Neural cell (in vitro differentiated cells): ENCODE results near the gene TM7SF2. TPM values are rescaled to one million over a fixed set of nuclear protein-coding genes. Genes with fewer than 3 reads are reported as not detected.

Experiments
- H2AFZ ChIP-seq: fragments of 200-600, 300-800 bp; sonication (generic), shearing (Covaris generic); 2 replicates; pipeline ENCODE4 v1.6.0; 2014; ENCODE audit warnings: low read depth, mild to moderate bottlenecking, antibody characterized with exemption, low read length, moderate library complexity
- H3F3A ChIP-seq: fragments of 200-600 bp; shearing (Covaris generic); 2 replicates; pipeline ENCODE4 v1.6.1; 2016; ENCODE audit warnings: mild to moderate bottlenecking, moderate library complexity, mixed read lengths, antibody characterized with exemption, low read length; ENCODE audit not compliant: insufficient read depth, poor library complexity, severe bottlenecking
- H3K27ac ChIP-seq: fragments of 200-600, 300-800 bp; sonication (generic), shearing (Covaris generic); 2 replicates; pipeline ENCODE4 v1.5.1; 2014; ENCODE audit warnings: mild to moderate bottlenecking, low read length, moderate library complexity
- H3K27me3 ChIP-seq: fragments of 300-800, 200-600 bp; sonication (generic), shearing (Covaris generic); 2 replicates; pipeline ENCODE4 v1.6.0; 2014; ENCODE audit warnings: mild to moderate bottlenecking, low read depth, low read length, moderate library complexity; ENCODE audit not compliant: insufficient read depth
- H3K36me3 ChIP-seq: fragments of 300-800, 200-600 bp; sonication (generic), shearing (Covaris generic); 2 replicates; pipeline ENCODE4 v1.5.1; 2014; ENCODE audit warnings: mild to moderate bottlenecking, antibody characterized with exemption, low read length, moderate library complexity; ENCODE audit not compliant: insufficient read depth
- H3K4me2 ChIP-seq: fragments of 300-800, 200-600 bp; sonication (generic), shearing (Covaris generic); 2 replicates; pipeline ENCODE4 v1.6.0; 2014; ENCODE audit warnings: mild to moderate bottlenecking, low read length
- H3K4me3 ChIP-seq: fragments of 300-800, 200-600 bp; sonication (generic), shearing (Covaris generic); 2 replicates; pipeline ENCODE4 v1.5.1; 2014; ENCODE audit warnings: mild to moderate bottlenecking, low read length, moderate library complexity
- H3K79me2 ChIP-seq: fragments of 200-600 bp; shearing (Covaris generic); replicated peaks from 2 replicates; pipeline ENCODE4 v1.6.0; 2014; ENCODE audit warnings: mild to moderate bottlenecking, low read length, moderate library complexity; ENCODE audit not compliant: insufficient read depth
- H3K9ac ChIP-seq: fragments of 300-800, 200-600 bp; sonication (generic), shearing (Covaris generic); 2 replicates; pipeline ENCODE4 v1.6.1; 2016; ENCODE audit warnings: mild to moderate bottlenecking, low read length, mixed read lengths
- H3K9me2 ChIP-seq: fragments of 200-600 bp; shearing (Covaris generic); 2 replicates; pipeline ENCODE4 v1.6.1; 2016; ENCODE audit warnings: mild to moderate bottlenecking, low read length, mixed read lengths; ENCODE audit not compliant: insufficient read depth
- H3K9me3 ChIP-seq: fragments of 200-600, 300-800 bp; sonication (generic), shearing (Covaris generic); 2 replicates; pipeline ENCODE4 v1.6.1; 2016; ENCODE audit warnings: mild to moderate bottlenecking, mixed run types, low read length, moderate library complexity, mixed read lengths
- H4K20me1 ChIP-seq: fragments of 200-600 bp; shearing (Covaris generic); 2 replicates; pipeline ENCODE4 v1.6.1; 2016; ENCODE audit warnings: mild to moderate bottlenecking, mixed run types; ENCODE audit not compliant: insufficient read depth
- CTCF ChIP-seq: fragments of 450-650 bp; IDR thresholded peaks from 2 replicates; pipeline ENCODE4 v1.5.1; 2014; ENCODE audit warnings: antibody characterized with exemption, mild to moderate bottlenecking, moderate library complexity; ENCODE audit not compliant: poor library complexity, severe bottlenecking
- EP300 ChIP-seq: fragments of 450-650 bp; conservative IDR thresholded peaks from 2 replicates; pipeline ENCODE4 v1.6.1; 2014; ENCODE audit warnings: antibody characterized with exemption, mild to moderate bottlenecking, moderate library complexity; ENCODE audit not compliant: poor library complexity, severe bottlenecking
- EZH2 ChIP-seq: fragments of 200-600, 300-800 bp; shearing (Covaris generic), sonication (generic); IDR thresholded peaks from 2 replicates; pipeline ENCODE4 v1.6.1; 2014; ENCODE audit warnings: antibody characterized with exemption, low read length, borderline replicate concordance, mild to moderate bottlenecking; ENCODE audit not compliant: insufficient read depth, poor library complexity, severe bottlenecking
- MXI1 ChIP-seq: fragments of 450-650 bp; conservative IDR thresholded peaks from 2 replicates; pipeline ENCODE4 v1.6.1; 2014; ENCODE audit warnings: antibody characterized with exemption, mild to moderate bottlenecking; ENCODE audit not compliant: poor library complexity, severe bottlenecking
- POLR2AphosphoS5 ChIP-seq: IDR thresholded peaks from 2 replicates; pipeline ENCODE4 v1.6.1; 2012
- RAD21 ChIP-seq: fragments of 450-650 bp; conservative IDR thresholded peaks from 2 replicates; pipeline ENCODE4 v1.6.1; 2014; ENCODE audit warnings: antibody characterized with exemption, mild to moderate bottlenecking, moderate library complexity
- REST ChIP-seq: IDR thresholded peaks from 2 replicates; pipeline ENCODE4 v1.6.1; 2012; ENCODE audit warnings: borderline replicate concordance
- SMC3 ChIP-seq: fragments of 450-650 bp; conservative IDR thresholded peaks from 2 replicates; pipeline ENCODE4 v1.6.1; 2014; ENCODE audit warnings: antibody characterized with exemption, mild to moderate bottlenecking, moderate library complexity; ENCODE audit not compliant: poor library complexity
- TAF1 ChIP-seq: IDR thresholded peaks from 2 replicates; pipeline ENCODE4 v1.6.1; 2012; ENCODE audit warnings: low read depth
- polyA plus RNA-seq: library from polyadenylated mRNA; depleted of rRNA; stranded (reverse); fragments of >200 nt; gene quantifications from 2 replicates; pipeline ENCODE4 v1.2.3, GENCODE V29; 2014

The TM7SF2 gene
- polyA plus RNA-seq, 1 donor from 2014 or later, result 78.4 TPM

DNA sequence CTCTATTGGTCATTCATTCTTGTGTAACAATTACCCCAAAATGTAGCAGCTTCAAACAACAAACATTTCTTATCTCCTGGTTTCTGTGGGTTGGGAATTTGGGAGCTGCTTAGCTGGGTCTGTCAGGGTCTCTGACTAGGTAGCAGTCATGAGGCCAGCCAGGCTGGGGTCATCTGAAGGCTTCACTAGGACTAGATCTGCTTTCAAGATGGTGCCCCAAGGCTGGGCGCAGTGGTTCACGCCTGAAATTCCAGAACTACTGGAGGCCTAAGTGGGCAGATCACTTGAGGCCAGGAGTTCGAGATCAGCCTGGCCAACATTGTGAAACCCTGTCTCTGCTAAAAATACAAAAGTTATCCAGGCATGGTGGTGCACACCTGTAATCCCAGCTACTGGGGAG, 45.3 kb downstream of the TM7SF2 start:
- Histone ChIP-seq H3K4me3 (no peak overlapping the region), H3K9me2 (no peaks in the 10 kb centered on the region), H4K20me1 (no peaks in the 10 kb centered on the region), H3K36me3 (no peaks in the 10 kb centered on the region), H3K79me2 (no peaks in the 10 kb centered on the region), H3K27me3 (no peaks in the 10 kb centered on the region), H3F3A (no peaks in the 10 kb centered on the region), H3K4me2 (no peak overlapping the region), H3K9me3 (no peaks in the 10 kb centered on the region), H3K9ac (no peak overlapping the region), H2AFZ (no peak overlapping the region), H3K27ac (no peak overlapping the region)
- TF ChIP-seq RAD21, result no peak
- no peak for TF ChIP-seq EZH2
- TF ChIP-seq POLR2AphosphoS5, result no peak
- no peak for TF ChIP-seq TAF1
- TF ChIP-seq REST, result no peak

DNA sequence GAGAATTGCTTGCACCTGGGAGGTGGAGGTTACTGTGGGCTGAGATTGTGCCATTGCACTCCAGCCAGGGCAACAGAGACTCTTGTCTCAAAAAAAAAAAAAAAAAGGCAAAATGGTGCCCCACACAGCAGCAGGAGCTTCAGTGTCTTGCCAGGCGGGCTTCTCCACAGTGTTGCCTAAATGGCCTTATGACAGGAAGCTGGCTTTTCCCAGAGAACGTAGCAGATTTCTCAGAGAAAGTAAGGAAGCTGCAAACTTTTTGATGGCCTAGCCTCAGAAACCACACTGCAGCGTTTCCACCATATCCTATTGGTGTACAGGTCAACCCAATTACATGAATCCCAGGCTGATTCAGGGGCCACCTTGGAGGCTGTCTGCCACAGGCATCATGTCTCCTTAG, 45.7 kb downstream of the TM7SF2 start:
- Histone ChIP-seq H3K9ac (no peak overlapping the region), H4K20me1 (no peaks in the 10 kb centered on the region), H3K4me2 (no peak overlapping the region), H3K9me2 (no peaks in the 10 kb centered on the region), H3K4me3 (no peak overlapping the region), H2AFZ (no peak overlapping the region), H3K9me3 (no peaks in the 10 kb centered on the region), H3K27ac (no peak overlapping the region), H3K79me2 (no peaks in the 10 kb centered on the region), H3K36me3 (no peaks in the 10 kb centered on the region), H3F3A (no peaks in the 10 kb centered on the region), H3K27me3 (no peaks in the 10 kb centered on the region)
- no peak for TF ChIP-seq SMC3
- TF ChIP-seq MXI1, result no peak
- TF ChIP-seq TAF1, result no peak
- TF ChIP-seq CTCF, result no peak
- no peak for TF ChIP-seq RAD21
- TF ChIP-seq EZH2, result no peak
- TF ChIP-seq EP300, result no peak

DNA sequence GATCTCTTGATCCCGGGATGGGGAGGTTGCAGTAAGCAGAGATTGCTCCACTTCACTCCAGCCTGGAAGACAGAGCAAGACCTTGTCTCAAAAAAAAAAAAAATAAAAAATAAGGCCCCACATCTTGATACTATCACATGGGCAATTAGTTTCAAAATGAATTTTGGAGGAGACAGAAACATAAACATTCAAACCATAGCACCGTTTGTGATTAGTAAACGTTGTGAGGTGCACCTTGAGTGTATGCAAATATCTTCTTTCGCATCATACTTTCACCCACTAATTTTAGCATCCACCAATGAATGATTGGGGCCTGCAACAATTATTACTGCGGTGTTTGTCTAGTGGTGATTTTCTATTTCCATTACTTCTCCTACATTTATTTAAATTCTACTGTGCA, 47.3 kb downstream of the TM7SF2 start:
- no peak overlapping the region for H3K4me3 ChIP-seq
- H2AFZ ChIP-seq, result no peak overlapping the region
- TF ChIP-seq POLR2AphosphoS5 (no peak), RAD21 (no peak), REST (no peak), MXI1 (no peak), EZH2 (no peak), EP300 (no peak), CTCF (no peak), SMC3 (no peak), TAF1 (no peak)
- no peaks in the 10 kb centered on the region for H3K79me2 ChIP-seq
- H3K9ac ChIP-seq, result no peak overlapping the region
- H3K36me3 ChIP-seq, result no peaks in the 10 kb centered on the region
- no peaks in the 10 kb centered on the region for H4K20me1 ChIP-seq
- no peak overlapping the region for H3K4me2 ChIP-seq
- no peaks in the 10 kb centered on the region for H3F3A ChIP-seq
- no peaks in the 10 kb centered on the region for H3K9me3 ChIP-seq
- H3K9me2 ChIP-seq, result no peaks in the 10 kb centered on the region
- H3K27ac ChIP-seq, result no peak overlapping the region
- H3K27me3 ChIP-seq, result no peaks in the 10 kb centered on the region
